Left forelimb (tissue), 1 donor: ENCODE data around the gene UBE2J1.

ENCODE experiments used
- DNase-seq: peaks from one replicate; pipeline ENCODE4 v3.0.0-alpha.2; 2018; ENCODE audit warnings: low spot score

The UBE2J1 gene

GRCh38 chr6:89287351-89288028 is 65.0 kb downstream of the UBE2J1 start:
- no peak for DNase-seq

GRCh38 chr6:89286516-89286915 is 66.0 kb downstream of the UBE2J1 start:
- DNase-seq, result no peak

- DNase-seq, result no peak
These were observed 67.4 kb downstream of the UBE2J1 start for GRCh38 chr6:89284963-89285735.

- DNase-seq, result no peak
These were observed 68.4 kb downstream of the UBE2J1 start for GRCh38 chr6:89284081-89284480.

- DNase-seq, result no peak
These were observed 69.8 kb downstream of the UBE2J1 start for GRCh38 chr6:89282749-89283148.

- no peak for DNase-seq
These were observed 70.7 kb downstream of the UBE2J1 start for GRCh38 chr6:89281779-89282246.

GRCh38 chr6:89278956-89279355 is 73.6 kb downstream of the UBE2J1 start:
- DNase-seq, result no peak
